A549 treated with Mapracorat at 1 μM for 4 hours (cell line): Measurements from ENCODE around the gene SLC30A4. TPM values are rescaled to one million over a fixed set of nuclear protein-coding genes. Genes with fewer than 3 reads are reported as not detected.

Source experiments
- total RNA-seq: library from RNA; stranded (reverse); fragments of 200-300 nt; extraction: Qiagen RNA extraction; gene quantifications from 5 replicates; pipeline ENCODE4 v1.2.3, GENCODE V29; 2022

Gene SLC30A4
- 1.4 to 2.0 TPM (median 1.8 TPM) in 5 replicates for total RNA-seq

GRCh38 chr15:45522328-45523165, at the start of gene SLC30A4:
Gene SLC30A4 (minus strand): TSS chr15:45522755. CDS start chr15:45522354, 401 bp downstream.

Other genes starting within 250 kb of the SLC30A4 start
- gene GATM, start 144.2 kb downstream of the SLC30A4 start, total RNA-seq: 1.8 to 2.9 TPM (median 2.5 TPM) in 5 replicates
- 15.1 to 21.0 TPM (median 20.0 TPM) in 5 replicates for gene BLOC1S6, start 64.6 kb upstream of the SLC30A4 start, total RNA-seq
- 76.9 to 80.4 TPM (median 79.4 TPM) in 5 replicates for gene SQOR, start 112.3 kb upstream of the SLC30A4 start, total RNA-seq